ENCODE data around the gene SMURF2.
"Not testable (repeated sequence)": the region's sequence is repeated elsewhere in the genome, so short reads cannot be mapped to it uniquely, and the experiment has no call there.

The SMURF2 gene

DNA sequence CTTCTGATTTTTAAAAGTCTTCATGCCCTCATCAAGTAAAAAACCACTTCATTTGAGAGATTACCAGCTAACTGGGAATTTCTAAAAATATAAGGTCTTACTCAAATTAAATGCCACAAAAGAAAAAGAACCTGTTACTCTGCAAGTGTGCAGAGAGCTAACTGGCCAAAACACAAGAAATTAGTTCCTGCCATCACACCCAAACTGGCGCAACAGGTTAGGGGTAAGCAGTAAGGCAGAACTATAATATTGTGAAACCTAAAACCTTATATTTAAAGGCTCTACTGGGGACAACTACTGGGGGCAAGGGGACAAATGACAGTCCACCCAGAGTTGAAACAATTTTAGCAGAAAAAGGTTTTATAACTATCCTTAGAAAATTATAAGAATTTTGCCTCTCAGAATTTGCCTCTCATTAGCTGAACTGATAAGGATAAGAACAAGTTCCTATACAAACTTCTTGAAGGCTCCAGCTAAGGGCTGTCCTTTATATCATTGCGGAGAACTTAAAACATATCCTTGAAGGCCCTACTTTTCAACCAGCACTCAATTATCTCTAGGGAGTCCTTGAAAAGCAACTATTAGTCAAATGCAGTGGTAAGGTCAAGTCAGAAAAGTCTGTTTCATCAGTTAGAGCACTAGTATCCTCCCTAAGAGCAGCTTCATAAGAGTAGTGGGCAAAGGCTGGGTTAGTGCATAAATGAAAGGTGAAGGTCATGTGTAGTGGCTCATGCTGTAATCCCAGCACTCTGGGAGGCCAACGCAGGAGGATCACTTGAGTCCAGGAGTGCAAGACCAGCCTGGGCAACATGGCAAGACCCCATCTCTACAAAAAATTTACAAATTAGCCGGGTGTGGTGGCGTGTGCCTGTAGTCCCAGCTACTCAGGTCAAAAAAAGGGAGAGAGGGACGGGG lies 31.5 kb downstream of the SMURF2 start:
- DNase-seq: no peak

DNA sequence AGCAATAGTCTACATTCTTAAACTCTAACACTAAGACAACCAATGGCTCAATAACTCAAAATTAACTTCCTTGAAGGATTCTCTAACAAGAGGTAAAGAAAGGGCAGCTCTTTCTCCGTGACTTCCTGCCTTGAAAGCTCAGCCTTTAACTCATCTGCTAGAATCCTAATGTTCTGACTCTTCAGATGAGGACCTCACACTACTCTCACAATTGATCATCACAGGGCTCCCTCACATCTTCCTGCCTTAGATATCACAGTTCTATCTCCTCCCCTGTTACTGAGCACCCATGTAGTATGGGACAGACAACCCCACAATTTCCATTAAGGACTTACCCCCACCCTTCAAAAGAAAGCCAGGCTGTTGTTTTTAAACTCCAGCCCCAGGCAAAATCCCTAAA lies 33.5 kb downstream of the SMURF2 start:
- no peak for DNase-seq

DNA sequence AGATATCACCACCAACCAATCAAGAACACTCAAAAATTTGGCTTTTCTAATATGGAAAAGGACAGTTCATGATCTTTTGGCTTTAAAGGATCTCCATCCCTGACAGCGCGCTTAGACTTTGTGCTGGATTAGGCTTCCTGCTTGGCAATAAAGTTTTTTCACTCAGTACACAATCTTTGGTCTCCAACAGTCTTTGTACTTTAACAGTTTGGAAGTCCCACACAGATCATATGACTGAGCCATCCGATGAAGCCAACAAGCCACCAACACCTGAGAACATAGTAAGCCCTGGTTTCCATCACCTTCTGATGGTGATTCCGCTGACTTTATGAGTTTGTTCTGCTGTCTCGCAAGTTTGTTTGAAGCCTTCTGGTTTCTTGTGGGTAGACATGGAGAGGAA lies 34.3 kb downstream of the SMURF2 start:
- DNase-seq: no peak

DNA sequence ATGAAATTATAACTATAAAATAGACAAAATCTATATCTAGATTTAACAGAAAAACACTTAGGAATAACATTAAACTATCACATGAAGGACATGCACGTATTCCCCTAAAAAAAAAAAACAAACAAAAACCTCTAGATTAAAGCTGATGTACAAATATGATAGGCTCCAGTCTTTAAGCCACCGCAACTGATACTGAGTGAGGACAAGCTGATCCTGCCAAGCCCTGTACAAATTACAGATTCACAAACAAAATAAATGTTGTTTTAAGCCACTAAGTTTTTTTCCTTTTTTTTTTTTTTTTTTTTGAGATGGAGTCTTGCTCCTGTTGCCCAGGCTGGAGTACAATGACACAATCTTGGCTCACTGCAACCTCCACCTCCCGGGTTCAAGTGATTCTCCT lies 35.3 kb downstream of the SMURF2 start:
- no peak for DNase-seq

DNA sequence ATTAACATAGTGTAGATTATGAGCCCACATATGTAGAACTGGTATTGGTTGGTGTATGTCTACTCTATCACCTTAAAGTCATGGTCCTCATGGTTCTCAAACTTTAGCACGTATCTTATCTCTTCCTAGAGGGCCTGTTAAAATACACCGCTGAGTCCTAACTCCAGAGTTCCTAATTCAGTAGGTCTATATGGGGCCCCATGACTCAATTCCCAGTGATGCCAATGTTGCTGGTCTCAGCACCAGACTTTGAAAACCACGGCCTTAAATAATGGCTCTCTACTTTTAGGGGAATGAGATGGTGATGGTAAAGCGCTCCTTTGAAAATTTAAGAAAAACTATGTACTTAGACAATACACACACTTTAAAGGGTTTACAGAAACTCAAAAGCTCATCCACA lies 36.6 kb downstream of the SMURF2 start:
- DNase-seq: no peak

DNA sequence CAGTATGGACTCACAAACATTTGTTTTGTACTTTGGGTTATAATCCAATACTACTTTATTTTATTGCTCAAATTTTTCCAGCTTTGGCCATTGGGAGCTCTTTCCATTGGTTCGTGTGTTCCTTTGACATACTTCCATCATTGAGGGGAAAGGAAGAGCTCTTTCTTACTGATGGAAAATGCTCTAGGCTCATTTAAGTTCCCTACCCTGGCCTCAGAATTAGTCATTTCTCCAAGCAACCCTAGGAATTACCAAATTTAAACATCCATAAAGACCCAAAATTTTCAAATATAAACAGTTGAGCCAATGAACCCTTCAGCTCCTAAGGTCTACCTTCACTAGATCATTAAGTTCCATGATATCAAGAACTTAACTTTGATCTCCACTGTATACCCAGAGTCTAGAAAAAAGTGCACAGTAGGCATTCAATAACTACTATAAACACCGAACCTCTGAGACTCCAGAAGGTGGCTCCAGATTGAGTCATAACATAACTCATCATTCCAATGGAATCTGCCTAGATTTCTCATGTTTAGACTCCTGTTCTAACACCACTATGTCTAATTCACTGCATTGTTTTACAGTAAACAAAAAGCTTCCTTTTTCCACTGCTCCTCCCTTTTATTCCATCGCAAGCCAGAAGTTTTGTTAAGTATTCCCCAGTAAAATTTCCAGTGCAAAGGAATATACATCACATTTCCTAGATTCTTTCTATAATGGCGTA lies 39.0 kb downstream of the SMURF2 start:
- no peak for DNase-seq

DNA sequence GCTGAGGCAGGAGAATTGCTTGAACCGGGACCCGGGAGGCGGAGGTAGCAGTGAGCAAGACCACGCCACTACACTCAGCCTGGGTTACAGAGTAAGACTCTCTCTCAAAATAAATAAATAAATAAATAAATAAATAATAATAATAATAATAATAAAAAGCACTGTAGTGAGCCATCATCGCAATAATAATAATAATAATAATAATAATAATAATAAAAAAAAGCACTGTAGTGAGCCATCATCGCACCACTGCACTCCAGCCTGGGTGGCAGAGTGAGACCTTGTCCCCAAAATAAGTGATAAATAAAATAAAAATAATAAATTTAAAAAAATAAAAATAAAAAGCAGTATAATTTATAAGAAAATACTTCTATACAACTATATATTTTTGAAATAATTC lies 40.3 kb downstream of the SMURF2 start:
- DNase-seq: no peak

DNA sequence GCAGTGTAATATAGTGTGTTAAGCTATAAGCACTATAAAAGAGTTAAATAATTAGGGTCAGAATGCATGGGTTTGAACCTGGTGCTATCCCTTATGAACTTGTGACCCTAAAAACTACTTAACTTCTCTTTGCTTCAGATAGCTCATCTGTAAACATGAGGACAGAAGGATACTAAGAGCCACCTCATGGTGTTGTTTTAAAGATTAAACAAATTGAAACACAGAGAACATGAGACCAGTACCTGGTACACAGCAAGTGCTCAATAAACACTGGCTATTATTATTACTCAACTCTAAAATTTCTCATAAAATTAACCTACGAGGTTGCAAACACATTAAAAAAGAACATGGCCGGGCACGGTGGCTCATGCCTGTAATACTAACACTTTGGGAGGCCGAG lies 43.3 kb downstream of the SMURF2 start:
- no peak for DNase-seq

DNA sequence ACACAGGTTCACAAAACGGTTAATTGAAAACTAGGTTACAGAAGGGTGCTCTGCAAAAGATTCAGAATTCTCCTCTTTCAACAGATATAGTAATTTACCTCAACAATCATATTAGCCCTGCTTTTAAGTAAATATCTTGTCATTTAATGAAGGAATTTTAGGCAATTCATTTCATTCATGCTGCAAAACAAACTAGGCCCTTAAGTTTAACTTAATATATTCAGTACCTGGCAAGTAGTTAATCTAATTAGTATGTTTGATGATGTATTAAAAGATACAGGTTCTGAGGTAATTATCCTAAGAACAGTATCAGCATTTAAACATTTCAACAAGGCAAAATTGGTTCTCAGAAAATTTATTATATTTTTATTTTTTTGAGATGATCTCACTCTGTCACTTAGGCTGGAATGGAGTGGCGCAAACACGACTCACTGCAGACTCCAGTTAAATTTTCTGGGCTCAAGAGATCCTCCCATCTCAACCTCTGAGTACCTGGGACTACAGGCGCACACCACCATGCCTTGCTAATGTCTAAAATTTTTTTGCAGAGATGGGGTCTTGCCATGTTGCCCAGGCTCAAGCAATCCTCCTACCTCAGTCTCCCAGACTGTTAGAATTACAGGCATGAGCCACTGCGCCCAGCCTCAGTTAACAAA lies 44.9 kb downstream of the SMURF2 start:
- no peak for DNase-seq

DNA sequence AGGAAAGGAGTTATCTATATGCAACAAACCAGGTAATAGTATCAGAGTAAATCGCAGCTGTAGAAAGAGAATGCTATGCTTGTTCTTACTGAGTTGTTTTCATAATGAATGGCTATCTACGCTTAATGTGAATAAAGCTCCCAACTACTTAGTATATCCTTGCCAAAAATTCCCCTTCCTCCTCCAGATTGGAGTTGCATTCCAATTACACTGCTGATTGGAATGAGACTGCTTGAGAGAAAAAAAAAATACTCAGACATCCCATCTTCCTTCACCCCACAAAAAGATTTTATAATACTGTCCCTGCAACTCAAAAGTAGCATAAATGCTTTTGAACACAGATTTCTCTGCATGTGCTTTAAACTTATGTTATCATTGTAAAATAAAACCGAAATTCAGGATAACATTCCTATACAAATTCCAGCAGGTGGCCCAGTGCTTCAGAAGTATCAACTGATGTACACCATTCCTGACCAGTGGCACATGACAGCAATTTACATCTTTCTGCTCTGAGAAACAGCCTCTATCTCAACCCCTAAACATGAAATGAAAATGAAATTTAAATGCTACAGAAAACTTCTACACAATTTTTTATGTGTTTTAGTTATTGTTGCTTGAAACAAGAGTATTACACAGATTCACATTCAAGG lies 47.0 kb downstream of the SMURF2 start:
- DNase-seq: no peak

DNA sequence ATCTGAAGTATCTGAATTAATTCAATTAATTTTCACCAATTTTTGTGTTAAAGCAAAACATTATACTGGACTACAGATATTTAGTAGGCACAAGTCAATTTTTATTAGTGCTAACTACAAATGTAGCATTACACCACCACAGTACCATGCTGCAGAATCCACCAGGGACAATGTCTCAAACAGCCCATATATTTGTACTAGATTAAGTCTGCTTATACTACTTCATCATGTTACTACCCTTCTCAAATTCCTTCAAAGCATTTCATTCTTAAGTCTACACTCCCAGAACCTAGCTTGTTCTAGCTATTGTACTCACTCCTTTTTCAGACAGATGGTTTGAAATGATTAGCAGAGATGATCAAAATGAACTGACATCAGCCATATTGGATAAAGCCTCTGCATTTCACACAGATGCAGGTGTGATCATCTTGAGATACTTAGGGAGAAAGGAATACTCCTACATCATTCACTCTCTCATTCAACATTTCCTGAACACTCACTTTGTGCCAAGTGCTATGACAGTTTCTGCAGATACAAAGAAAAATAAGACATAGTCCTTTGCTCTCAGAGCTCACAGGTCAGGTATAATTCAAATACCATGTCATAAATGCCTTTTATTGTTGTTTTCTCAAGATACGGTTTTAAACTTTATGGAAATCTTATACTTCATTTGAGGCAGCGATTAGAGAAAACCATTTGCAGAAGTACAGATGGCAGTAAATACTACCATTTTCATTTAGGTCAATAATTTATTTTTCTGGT lies 47.7 kb downstream of the SMURF2 start:
- DNase-seq: no peak

DNA sequence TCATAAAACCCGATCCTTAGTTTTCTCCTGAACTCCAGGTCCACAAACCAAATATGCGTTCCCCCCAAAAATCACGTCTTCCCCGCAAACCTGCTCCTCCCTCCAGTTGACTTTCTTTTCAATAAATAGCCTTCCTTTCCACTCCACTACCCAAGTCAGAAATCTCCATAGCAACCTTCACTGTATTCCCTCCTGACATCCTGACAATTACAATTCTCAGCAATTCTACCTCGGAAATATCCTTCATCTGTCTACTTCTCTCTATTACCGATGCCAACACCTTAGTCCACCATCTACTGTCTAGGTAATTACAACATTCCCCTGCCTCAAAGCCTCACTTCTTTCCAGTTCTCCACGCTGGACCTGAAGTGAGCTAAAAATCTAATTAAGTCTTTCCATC lies 50.7 kb downstream of the SMURF2 start:
- no peak for DNase-seq

DNA sequence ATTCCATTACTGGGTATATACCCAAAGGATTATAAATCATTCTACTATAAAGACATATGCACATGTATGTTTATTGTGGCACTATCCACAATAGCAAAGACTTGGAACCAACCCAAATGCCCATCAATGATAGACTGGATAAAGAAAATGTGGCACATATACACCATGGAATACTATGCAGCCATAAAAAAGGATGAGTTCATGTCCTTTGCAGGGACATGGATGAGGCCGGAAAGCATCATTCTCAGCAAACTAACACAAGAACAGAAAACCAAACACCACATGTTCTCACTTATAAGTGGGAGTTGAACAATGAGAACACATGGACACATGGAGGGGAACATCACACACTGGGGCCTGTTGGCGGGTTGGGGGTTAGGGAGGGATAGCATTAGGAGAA lies 51.9 kb downstream of the SMURF2 start:
- DNase-seq: not testable (repeated sequence)

DNA sequence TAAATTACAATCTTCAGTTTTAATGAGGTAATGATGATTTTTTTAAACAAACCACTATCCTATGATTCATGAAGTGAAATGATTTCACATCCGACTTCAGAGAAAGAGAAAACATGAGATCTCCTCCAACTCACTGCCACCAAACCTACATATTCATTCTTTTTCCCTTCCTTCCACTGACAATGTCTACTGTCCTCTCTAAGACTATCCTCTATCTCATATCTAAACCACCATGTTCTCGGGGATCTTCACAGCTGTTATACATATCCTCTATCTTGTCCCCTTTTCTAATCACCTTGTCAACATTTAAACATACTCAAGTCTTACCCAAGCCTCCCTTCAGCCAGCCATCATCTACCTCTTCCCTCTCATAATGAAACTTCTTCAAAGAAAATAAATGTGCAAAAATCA lies 53.5 kb downstream of the SMURF2 start:
- no peak for DNase-seq

DNA sequence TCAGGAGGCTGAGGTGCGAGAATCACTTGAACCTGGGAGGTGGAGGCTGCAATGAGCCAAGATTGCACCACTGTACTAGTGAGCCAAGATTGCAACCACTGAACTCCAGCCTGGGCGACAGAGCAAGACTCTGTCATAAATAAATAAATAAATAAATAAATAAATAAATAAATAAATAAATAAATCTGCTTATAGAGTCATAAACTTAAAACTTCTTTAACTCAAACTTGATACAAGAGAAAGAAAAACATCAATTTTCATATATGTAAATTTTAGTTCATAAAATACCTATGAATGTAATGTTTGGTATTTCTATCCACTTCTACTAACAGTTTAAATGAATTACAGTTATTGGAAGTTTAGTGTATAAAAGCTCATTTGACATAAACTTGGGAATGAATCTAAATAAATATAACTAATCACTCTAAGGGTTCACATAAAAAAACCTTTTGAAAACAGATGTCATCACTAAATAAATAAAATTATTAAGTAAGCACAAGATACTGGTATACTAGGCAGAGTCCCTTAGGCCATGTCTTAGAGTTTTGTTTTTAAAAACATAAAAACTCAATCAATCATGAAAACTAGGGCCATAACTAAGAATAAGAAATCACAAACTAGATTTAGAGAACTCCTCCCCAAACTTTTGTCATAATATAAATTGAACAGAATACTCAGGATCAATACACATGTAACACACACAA lies 54.1 kb downstream of the SMURF2 start:
- DNase-seq: no peak

DNA sequence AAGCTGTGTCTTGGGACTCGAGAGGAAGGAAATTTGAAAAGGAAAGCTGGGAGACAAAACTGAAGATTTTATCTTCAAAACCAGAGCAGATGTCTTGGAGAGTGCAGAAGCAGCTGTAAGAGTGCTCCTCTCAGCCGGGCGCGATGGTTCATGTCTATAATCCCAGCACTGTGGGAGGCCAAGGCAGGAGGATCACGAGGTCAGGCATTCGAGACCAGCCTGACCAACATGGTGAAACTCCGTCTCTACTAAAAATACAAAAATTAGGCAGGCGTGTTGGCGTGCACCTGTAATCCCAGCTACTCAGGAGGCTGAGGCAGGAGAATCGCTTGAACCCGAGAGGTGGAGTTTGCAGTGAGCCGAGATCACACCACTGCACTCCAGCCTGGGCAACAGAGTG lies 57.6 kb downstream of the SMURF2 start:
- not testable (repeated sequence) for DNase-seq

DNA sequence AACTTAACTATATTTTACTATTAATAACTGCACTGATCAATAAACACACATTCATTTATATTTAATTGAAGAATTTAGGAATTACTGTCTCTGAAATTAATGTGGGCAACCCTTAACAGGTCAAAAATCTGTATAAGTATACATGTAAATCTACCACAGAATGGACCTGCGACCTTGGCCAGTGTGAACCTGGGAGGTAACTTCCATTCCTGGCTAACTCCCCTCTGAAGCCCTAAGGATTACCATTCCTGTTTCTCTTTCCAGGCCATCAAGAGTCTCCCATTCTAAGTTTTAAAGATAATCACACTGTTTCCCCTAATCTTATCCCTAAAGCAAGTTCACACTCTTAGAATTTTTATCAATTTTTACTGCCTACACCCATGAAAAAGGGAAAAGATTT lies 58.1 kb downstream of the SMURF2 start:
- DNase-seq: no peak

DNA sequence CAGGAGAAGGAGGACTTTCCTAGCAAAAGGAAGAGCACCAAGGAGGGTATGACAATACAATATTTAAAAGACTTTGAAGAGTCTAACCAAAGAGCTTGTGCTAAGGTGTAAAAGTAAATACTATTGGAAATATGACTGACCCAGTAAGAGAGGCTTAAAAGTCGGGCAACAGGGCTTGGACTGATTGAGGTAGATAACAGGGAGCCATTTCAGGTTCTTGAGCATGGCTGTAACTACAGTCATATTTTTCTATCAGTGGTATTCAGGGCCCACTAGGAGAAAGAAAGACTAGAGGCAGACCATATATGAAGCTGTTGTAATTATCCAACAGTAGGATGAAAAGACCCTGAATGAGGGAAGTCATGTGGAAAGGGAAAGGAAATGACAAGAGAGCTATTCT lies 62.3 kb downstream of the SMURF2 start:
- DNase-seq: no peak

DNA sequence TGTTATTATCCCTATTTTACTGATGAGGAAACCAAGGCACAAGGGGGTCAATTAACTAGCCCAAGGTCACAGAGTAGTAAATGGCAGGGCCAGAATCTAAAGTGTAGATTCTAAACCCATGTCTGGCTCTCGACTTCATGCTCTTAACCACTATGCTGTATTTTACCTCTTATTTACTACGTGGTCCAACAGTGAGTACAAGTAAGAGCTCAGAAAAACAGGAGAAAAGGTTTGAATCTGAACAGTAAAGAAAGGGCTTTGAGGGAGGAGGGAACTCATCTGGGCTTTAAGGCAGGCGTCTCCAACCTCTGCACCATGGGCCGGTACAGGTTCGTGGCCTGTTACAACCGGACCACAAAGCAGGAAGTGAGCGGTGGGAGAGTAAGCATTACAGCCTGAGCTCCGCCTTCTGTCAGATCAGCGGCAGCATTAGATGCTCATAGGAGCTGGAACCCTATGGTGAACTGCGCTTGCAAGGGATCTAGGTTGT lies 62.9 kb downstream of the SMURF2 start:
- peak; percentile 24 for DNase-seq

DNA sequence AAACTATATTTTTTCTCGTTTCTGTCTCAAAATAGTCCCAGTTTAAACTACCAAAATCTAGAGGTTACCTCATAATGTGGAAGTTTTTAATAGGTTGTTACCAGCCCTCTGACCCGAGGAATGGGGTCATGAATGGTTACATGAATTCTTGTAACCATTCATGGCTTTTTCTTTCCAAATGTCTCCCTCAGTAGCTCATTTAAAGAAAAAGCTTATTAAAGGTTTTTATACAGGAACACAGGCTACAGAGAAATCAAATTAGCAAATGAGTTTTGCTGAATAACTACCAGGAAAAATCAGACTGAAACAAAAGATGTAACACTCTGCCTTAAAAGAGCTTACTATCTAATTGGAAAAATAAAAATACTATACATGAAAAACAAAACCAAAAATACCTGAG lies 63.4 kb downstream of the SMURF2 start:
- no peak for DNase-seq

DNA sequence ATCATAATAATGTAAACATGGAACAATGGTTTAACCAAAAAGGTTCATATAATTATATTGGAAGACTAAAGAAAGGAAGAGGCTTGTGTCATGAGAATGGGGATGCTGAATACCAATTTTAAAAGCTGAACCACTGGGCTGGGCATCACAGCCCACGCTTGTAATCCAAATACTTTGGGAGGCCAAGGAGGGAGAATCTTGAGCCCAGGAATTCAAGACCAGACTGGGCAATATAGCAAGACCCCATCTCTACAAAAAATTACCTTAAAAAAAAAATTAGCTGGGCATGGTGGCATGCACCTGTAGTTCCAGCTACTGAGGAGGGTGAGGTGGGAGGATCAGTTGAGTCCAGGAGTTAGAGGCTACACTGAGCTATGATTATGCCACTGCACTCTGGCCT lies 65.1 kb downstream of the SMURF2 start:
- DNase-seq: no peak

DNA sequence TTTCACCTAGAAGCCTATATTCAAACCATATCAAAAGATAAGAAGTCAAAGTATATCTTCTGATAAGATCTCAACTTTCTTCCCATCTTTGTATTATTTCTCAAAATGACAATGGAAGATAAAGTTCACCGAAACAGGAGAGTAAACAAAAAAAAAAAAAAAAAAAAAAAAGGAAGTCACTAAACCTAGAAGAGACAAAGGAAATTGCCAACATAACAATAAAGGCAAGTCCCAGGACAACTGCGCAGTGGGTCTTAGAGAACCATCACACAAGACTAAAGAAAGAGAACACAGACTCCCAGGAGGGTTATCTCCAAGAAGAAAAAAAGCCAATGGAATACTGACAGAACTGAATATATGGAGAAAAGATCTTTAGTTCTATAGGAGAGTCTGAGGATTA lies 65.7 kb downstream of the SMURF2 start:
- DNase-seq: no peak
